Uterus (tissue), 2 donors: ENCODE results near the gene ITGA2.

Experiments
- CTCF ChIP-seq, 4 experiments: fragments of 200-600 bp in 2 of 4; fragments of 450-650 bp in 2 of 4; sonication (generic) in 2 of 4; IDR thresholded peaks; one replicate each; pipeline ENCODE4 v1.5.1; 2016 to 2019; ENCODE audit warnings: antibody characterized with exemption in 4 of 4, mild to moderate bottlenecking in 2 of 4, moderate library complexity in 1 of 4
- POLR2A ChIP-seq, 2 donors: fragments of 450-650 bp; IDR thresholded peaks; one replicate each; pipeline ENCODE4 v1.6.1; 2016; ENCODE audit warnings: antibody characterized with exemption in 2 of 2, mild to moderate bottlenecking in 1 of 2, moderate library complexity in 1 of 2

GRCh38 chr5:53120165-53120564 lies 131.0 kb downstream of the ITGA2 start:
- no peak for TF ChIP-seq CTCF (IDR thresholded peaks at IDR 0.05)
- no peak for TF ChIP-seq POLR2A (IDR thresholded peaks at IDR 0.05)
